Neural progenitor cell (in vitro differentiated cells): ENCODE measurements around the gene GBP4.

Experiments
- CTCF ChIP-seq: fragments of 200-600 bp; sonication (generic); IDR thresholded peaks from 2 replicates; pipeline ENCODE4 v1.5.1; 2017; ENCODE audit warnings: antibody characterized with exemption, mild to moderate bottlenecking
- EZH2 ChIP-seq: fragments of 200-600 bp; sonication (generic); IDR thresholded peaks from 2 replicates; pipeline ENCODE4 v1.6.1; 2017; ENCODE audit warnings: antibody characterized with exemption, mild to moderate bottlenecking, moderate library complexity
- EZH2phosphoT487 ChIP-seq: fragments of 200-600 bp; sonication (generic); IDR thresholded peaks from 2 replicates; pipeline ENCODE4 v1.6.1; 2017; ENCODE audit warnings: antibody characterized with exemption

- TF ChIP-seq EZH2phosphoT487, result no peak
- no peak for TF ChIP-seq CTCF
- TF ChIP-seq EZH2, result no peak
Measured at GRCh38 chr1:89199525-89200031, 836 bp upstream of the GBP4 start.
